HG03354 (cell line): ENCODE results near the gene OSBPL2.

ENCODE experiments used
- ATAC-seq: cut with Tn5 transposase; IDR thresholded peaks from one replicate; pipeline ENCODE4 v1.9.1; 2021; ENCODE audit warnings: mild to moderate bottlenecking; ENCODE audit not compliant: unreplicated experiment, poor library complexity, severe bottlenecking

Gene OSBPL2

DNA sequence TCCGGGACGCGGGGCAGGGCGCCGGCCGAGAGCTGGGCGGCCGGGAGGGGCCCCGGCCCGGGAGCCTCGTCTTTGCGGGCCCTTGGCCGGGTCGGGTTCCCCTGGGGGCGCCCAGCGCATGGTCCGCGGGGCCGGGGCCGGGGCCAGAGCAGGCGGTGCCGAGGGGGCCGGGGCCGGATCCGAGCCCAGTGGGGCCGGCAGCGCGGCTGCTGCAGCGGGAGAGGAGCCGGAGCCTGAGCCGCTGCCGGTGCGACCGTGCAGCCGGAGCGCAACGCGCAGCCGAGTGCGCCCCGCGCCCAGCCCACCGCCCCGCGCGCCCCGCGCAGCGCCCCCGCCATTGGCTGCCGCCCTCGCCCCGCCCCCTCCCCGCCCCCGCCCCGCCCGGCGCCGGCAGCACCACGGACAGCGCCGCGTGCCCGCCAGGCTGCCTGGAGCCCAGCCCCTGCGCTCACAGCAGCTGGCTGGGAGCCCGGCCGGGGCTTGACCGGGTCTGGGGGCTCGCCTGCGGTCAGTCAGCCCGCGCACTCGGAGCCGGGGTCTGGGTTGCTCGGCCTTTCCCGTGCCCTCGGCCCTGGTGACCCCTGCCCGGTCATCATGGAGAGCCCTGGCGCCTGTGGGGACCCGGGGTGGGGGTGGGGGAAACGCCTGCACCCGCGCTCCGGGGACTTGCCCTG lies 18.2 kb upstream of the OSBPL2 start, which contains the start of gene HRH3:
TSS of gene HRH3 (minus strand) at position 287 of the 674 bp plus-strand sequence. CDS start 308 bp downstream, outside the sequence.
- ATAC-seq, result peak; percentile 56

DNA sequence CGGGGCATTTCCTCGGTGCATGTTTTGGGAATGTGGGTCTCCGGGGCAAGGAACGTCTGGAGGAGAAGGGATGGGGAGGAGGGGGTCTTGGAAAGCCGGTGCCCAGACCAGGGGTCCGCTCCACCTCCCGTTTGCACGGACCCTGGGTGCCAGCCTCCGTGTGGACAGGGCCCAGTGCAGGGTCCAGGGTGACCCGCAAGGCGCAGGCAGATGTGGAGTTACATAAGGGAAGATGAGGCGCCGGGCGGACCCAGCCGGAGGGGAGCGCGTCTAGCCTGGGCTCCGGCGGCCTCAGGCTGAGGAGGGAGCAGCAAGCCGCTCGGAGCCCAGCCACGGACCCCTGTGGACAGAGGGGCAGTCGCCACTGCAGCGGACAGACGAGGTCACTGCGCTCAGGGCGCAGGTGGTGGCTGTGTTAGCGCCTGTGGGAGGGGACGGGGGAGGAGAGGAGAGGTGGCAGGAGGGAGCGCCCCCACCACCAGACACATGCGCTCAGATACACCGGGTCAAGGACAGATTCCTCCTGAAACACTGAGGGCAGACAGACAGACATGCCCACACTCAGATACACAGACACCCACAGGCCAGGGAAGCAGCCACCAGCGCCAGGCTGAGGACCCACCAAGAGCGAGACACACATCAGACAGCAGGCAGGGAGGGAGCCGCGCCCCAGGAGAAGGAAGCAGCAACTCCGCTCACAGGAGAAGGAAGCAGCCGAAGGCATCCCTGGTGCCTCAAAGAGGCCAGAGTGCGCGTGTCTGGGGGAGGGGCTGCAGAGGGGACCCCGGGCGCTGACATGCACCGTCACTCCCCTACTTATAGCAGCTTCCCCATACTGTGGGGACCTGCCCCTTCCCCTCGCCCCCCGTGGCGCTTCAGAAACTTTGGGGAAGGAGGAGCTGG lies 17.4 kb upstream of the OSBPL2 start:
- no peak for ATAC-seq

DNA sequence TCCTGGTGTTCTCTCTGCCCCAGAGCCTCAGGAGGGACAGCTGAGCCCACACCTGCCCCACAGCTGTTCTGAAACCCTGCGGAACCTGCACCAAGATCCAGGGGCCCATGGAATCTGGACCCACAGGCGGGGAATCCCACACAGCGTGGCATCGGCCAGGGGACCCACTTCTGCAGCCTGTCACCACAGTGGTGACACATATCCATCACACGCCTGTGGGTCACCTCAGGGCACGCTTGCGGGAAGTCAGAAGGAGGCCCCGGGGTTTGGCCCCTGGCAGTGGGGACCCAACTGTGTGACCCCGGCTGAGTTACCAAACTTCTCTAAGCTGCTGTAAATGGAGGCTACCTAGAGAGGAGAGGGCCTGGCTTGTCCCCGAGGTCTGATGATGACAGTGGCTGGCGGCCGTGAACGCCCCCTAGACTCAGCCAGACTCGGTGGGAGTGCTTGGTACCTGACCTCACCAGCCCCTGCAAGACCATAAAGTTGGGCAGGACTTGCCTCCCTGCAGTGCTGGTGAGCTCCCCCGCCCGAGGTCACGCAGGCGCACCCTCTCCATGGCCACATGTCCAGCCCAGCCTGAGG lies 16.0 kb upstream of the OSBPL2 start:
- ATAC-seq, result no peak

DNA sequence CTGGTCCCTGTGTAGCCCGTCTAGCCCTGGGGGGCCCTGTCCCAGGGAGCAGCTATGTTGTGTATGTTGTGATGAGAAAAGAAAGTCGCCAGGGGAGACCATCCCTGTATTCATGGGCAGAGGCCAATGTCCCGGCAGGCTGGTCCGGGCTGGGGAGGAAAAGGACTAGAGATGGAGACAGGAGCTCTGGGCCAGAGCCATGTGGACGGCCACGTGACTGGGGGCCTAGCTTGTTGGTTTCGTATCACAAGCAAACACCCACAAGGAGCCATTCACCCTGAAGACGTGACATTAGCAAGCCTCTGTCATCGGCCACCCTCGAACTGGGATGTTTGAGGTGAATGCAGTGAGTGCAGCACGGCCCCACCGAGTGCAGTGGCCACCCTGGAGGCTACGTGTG lies 15.3 kb upstream of the OSBPL2 start:
- no peak for ATAC-seq

DNA sequence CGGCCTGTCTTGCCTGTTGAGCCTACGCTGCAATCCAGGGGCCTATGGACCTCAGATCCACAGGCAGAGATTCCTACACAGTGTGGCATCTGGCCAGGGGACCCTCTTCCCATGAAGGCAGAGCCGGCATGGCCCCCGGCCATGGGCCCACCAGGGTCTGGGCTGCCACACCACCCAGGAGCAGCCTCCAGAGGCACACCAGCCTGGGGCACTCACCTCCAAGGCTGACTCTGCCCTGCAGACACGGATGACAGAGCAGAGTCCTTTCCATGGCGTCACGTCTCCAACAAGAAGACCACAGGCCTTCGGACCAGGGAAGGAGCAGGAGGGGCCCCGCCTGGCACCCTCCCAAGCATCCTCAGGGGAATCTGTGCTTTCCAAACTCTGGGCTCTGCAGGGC lies 14.8 kb upstream of the OSBPL2 start:
- ATAC-seq, result no peak

DNA sequence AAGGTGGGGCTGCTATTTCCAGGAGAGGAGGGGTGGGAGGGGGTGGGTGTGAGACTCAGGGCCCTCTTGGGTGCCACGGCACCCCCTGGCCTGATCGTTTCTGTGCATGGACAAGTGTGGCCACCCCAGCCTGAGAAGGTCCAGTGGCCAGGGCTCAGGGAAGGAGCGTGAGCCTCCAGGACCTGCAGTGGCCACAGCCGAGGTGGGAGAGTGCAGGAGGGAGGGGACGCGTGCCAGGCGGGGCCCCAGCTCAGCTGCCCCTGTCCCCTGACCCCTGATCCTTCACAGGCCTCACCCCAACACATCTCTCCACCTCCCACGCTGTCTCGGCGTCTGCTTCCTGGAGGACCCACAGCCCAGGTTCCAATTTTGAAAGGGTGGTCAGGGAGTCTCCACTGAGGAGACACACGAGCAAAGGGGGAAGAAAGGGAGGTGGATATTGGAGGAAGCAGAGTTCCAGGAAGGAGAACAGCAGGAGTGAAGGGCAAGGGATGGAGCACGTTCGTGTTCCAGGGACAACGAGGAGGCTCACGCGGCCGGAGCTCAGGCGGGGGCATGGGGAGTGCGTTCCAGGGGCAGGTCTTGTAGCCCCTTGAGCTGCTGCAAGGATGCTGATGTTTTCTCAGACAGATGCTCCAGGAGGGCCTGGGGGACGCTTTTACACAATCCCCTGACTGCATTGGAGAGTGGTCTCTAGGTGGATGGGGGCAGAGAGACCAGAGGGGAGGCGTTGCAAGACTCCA lies 14.0 kb upstream of the OSBPL2 start:
- no peak for ATAC-seq

DNA sequence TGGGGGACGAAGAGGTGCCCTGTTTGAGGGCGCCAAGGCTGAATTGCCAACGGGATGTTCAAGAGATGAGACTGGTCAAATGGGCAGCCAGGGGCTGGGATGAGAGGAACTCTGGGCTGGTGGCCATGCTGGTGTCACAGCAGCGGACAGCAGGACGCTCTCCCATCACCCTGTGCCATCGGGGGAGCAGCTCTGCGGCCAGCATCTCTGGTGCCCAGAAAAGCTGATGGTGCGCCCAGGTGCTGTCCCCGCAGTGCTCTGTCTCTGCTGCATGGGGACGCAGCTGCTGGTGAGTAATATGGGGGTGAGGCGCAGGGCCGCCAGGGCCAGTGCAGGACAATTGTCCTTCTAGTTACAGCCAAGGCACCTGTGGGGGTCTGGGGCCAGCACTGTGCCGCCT lies 13.3 kb upstream of the OSBPL2 start:
- ATAC-seq, result no peak

DNA sequence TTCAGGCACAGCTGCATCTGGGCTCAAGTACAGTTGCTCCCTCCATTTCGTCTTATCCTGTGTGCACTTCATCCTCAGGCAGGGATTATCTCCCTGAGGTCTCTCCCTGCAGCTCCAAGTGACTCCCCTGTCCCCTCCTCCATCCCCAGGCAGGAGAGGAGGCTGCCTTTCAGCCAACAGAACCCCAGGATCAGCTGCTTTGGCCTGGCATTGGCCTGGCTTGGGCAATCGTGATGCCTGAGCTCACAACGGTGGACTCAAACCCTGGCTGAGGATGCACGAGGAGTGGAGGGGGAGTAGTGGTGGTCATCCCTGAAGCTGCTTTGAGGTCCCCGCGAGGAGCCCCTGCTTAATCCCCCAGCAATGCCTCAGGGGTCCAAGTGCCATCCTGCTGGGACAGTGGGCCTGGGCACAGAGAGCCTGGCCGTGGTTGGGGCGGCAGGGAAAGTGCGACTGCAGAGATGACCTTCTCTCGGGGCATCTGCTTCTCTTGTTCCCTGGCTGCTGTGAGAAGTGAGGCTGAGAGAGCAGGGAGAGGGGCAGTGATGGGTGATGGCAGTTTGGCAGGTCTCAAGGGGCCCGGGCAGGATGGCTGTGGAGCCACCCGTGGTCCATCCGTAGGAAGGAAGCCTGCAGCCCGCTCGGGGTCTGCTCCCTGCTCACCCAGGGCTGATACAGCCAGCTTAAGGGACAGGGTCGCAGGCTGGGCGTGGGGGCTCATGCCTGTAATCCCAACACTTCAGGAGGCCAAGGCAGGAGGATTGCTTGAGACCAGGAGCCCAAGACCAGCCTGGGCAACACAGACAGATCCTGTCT lies 12.3 kb upstream of the OSBPL2 start:
- no peak for ATAC-seq

DNA sequence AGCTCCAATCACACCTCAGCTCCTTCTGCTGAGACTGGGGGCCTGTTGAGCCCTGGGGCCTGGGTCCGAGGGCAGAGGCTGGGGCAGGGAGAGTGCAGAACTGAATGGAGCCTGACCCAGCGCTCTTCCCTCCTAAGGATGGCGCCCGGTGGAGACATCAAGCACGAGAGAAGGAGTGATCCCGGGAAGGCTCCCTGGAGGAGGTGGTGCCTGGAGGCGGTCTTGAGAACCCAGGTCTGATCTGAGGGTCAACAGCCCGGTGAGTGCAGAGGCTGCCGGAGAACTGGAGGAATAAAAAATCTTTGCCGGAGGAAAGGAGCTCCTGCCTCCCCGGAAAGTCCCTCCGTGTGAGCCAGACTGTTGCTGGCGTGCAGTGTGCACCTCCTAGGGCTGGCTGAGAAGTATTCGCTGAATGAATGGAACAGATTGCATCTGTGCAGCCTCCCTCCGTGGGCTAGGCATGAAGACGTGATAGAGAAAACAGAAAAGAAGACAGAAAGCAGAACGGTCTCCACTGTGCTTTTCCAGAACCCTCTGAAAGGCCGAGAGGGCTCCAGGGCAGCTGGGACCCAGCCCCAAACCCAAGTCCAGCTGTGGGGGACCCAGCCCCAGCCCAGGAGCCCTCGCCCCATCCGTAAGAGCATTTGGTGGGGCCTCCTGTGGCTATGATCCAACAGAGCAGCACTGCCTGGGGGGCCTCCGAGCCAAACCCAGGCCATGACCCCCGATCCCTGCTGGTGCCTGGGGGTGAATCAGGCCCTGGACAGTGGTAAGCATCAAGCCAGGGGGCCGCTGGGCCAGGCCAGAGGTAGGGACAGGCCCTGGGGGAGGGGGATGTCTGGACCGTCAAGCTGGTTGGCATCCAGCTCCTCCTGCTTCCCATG lies 11.4 kb upstream of the OSBPL2 start:
- ATAC-seq, result no peak

DNA sequence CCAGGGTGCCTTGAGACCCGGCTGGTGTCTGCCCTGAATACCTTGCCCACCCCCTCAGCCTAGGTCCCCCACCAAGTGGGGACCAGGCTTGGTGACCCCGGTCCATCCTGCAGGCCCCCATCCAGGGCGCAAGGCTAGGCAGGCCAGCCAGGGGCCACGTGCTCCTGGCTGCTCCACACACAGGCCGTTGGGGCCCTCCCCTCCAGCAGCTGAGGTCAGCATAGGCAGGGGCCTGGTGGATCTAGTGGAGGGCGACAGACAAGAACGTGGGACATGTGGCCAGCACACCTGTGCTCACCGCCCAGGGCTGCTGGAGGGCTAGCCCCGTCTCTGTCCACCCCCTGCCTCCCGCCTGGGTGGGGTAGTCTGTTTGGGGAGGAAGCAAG lies 10.7 kb upstream of the OSBPL2 start:
- no peak for ATAC-seq

DNA sequence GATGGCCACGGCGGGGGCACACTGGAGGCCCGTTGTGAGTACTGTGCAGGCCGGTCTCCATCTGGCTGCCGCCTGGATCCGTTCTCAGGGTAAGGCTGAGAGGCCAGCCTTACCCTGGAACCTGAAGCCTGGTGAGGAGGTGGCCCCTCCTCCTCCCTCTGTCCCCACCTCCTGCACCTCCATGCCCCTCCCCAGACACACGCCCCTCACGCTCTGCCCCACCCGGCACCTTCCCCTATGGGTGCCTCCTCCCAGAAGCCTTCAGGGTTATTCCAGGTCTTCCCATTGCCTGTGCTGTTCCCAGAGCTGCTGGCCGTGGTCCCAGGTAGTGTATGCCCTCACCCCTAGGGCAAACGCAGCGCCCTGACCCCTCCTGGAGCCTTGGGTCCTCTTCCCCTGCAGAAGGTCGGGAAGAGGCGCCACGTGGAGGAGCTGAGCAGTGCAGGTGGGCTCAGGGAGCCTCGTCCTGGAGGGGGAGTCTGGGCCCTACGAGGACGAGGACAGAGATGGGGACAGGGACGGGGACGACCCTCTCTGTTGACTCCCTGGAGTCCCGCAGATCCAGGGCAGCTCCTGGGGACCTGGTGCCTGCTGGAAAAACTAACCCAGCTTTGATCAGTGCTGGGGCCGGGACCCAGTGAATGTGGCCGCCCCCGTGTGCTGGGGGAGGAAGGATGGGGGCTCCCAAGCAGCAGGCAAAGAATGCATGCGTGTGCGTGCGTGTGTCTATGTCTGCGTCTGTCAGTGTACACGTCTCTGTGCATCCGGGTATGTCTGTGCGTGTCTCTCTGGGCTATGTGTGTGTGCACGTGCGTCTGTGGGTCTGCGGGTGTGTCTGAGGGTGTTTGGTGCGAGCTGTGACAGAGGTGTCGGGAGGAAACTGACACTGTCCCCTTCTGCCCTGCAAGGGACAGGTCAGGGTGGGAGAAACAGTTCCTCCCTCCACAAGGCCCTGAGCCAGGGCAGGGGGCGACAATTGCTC lies 10.1 kb upstream of the OSBPL2 start:
- no peak for ATAC-seq

DNA sequence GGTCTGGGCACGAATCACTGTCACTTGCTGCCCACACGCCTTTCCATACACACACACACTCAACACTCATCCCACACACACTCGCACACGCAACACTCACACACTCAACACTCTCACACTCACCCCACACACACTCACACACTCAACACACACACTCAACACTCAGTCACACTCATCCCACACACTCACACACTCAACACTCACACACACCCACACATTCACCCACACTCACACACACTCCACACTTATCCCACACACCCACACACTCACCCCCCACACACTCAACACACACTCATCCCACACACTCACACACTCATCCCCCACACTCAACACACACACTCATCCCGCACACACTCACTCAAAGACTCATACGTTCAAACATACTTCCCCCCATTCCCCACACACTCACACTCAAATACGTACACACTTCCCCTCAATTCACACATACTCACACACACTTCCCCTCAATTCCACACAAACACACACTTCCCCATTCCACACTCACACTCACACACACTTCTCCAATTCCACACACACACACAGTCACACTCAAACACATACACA lies 9.3 kb upstream of the OSBPL2 start:
- ATAC-seq, result no peak

DNA sequence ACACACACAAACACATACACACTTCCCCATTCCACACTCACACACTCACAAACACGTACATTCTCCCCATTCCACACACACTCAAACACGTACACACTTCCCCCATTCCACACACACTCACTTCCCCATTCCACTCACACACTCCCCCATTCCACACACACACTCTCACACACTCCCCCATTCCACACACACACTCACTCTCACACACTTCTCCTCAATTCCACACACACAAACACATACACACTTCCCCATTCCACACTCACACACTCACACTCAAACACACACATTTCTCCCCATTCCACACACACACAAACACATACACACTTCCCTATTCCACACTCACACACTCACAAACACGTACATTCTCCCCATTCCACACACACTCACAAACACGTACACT lies 8.7 kb upstream of the OSBPL2 start:
- no peak for ATAC-seq

DNA sequence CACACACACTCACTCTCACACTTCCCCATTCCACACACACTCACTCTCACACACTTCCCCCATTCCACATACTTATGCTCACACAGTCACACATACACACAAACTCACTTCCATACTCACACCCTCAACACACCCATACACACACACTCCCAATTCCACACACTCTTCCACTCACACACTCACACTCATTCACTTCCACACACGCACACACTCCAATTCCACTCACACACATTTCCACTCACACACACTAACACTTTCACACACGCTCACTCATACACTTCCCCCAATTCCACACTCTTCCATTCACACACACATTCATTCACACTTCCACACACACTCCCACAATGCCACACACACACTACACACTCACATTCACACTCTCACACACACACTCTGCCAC lies 8.0 kb upstream of the OSBPL2 start:
- no peak for ATAC-seq

DNA sequence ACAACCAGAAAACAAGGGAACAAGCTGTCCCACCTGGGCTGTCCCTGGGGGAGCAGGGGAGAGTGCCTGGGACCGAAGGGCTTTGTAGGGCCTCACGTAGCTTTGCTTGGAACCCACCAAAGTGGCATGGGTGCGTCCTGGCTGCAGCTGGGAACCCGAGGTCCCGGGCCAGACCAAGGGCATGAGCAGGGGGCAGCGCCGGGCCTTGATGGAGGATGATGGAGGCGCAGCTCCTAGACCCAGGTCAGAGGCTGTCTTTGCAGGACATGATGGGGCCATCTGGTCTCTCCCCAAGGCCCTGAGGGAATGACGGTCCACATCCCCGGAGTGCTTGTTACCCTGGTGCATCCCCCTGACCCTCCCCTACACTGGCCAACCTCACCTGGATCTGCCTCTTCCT lies 7.6 kb upstream of the OSBPL2 start:
- no peak for ATAC-seq

DNA sequence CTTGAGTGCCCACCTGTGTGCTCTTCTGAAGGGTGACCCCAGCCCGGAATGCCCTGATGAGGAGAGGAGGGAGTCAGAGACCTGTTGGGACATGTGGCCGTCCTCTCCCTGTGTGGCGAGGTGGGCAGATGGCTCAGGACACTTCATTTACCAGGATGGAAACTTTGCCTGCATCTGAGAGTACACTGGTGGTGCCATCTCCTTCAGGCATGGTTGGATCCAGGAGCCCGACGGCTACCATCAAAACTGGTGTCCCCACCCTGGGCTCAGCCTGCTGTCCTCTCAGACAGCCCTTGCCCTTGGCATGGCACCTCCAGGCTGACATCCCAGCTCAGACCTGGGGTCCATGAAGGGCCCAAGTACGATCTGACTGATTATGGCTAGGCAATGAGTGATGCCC lies 7.0 kb upstream of the OSBPL2 start:
- ATAC-seq, result no peak

DNA sequence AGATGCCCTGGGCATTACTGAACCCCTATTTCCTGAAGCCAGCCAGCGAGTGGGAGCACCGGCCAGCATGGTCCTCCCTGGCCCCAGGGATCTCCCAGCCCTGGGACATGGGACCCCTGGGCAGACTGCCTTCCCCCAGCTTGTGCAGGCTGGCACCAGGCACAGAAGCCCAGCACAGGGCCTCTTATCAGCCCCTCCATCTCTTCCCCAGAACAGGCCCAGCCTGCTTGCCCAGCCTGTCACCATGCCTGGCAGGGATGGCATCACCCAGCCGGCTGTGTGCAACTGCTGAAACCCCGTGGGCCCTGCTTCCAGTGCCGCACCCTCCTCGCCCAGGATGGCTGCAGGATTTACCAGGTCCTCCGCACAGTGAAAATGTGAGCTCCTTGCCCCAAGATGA lies 6.1 kb upstream of the OSBPL2 start:
- ATAC-seq, result no peak
